GM13976 (cell line): ENCODE measurements around the gene ERMP1.

ENCODE experiments used
- DNase-seq: peaks from one replicate; pipeline ENCODE4 v3.0.0; 2012; ENCODE audit warnings: low spot score
- CTCF ChIP-seq: IDR thresholded peaks from 2 replicates; pipeline ENCODE4 v1.5.1; 2012; ENCODE audit warnings: borderline replicate concordance, mild to moderate bottlenecking; ENCODE audit not compliant: insufficient read depth; ENCODE audit errors: extremely low read depth, missing control alignments, control extremely low read depth
- in situ Hi-C: fragments of 300-500 bp; cut with MboI; formaldehyde crosslinking; loops from one replicate; pipeline ENCODE4 v1.12.0; 2022; ENCODE audit warnings: low sequenced_read_pairs, mixed read lengths, inconsistent platforms; ENCODE audit not compliant: unreplicated experiment

Gene ERMP1

DNA sequence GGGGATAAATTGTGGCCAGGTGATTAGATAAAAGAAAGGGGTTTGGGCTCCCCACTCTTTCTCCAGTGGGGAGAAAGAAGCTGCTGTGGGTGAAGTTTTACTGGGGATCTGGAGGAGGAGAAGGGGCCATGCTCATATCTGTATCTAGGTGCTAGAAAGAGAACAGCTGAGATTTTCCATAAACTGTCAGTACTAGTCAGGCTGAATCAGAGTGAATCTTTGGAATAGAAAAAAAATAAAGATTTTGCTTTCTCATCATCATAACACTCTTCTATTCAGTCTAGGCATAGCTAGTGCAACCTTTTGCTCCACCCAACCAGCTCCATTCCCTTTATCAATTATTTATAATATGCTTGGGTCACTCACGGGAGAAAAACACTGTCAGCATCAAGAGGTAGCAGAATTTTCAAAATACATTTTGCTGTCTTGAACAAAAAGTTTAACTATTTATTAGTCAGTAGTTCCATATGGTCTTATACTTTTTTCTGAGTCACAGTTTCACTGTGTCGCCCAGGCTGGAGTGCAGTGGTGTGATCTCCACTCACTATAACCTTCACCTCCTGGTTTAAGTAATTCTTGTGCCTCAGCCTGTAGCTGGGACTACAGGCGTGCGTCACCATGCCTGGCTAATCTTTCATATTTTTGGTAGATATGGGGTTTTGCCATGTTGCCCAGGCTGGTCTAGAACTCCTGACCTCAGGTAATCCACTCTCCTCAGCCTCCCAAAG is 21.3 kb upstream of the ERMP1 start:
- DNase-seq, result no peak
- in situ Hi-C loops, result no loop called here
- no peak for TF ChIP-seq CTCF

DNA sequence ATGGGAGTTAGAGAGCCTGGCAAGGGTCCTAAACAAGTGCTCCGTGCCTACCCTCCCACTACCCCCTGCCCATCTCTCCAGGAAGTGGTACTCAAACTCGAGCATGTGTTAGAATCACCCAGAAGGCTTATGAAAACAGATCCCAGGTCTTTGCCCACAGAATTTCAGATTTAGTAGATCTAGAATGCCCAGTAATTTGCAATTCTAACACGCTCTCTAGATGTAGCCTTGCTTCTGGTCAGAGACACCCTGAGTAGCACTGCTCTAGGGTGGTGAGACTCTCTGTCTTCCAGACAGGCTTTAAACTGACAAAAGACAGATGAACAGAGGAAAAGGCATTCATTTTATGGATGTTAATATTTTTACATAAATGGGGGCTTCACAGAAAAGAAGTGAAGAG is 20.7 kb upstream of the ERMP1 start:
- DNase-seq, result no peak
- in situ Hi-C loops, result no loop called here
- TF ChIP-seq CTCF, result no peak

- no peak for DNase-seq
- in situ Hi-C loops, result no loop called here
- TF ChIP-seq CTCF, result no peak
These were observed 20.1 kb upstream of the ERMP1 start for GRCh38 chr9:5852987-5853386.

DNA sequence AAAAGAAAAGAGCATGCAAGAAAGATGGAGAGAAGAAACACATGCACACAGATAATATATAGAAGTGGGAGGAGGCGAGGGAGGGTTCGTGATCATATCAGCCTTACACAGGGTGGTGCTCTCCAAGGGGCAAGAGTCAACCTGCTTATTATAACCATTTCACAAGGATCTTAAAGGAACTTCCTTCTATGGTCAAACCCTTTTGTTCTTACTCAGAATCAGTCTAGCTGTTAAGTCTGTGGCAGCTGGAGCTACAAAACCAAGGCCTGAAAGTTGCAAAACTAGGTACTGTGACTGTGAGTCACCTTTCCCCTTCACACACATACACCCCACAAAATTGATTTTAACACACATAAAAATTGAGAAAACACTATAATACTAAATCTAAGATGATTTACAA is 18.5 kb upstream of the ERMP1 start:
- in situ Hi-C loops, result no loop called here
- no peak for TF ChIP-seq CTCF
- DNase-seq, result peak; percentile 73

- in situ Hi-C loops, result no loop called here
- no peak for TF ChIP-seq CTCF
- DNase-seq, result no peak
These were observed 17.8 kb upstream of the ERMP1 start for GRCh38 chr9:5850724-5851122.

DNA sequence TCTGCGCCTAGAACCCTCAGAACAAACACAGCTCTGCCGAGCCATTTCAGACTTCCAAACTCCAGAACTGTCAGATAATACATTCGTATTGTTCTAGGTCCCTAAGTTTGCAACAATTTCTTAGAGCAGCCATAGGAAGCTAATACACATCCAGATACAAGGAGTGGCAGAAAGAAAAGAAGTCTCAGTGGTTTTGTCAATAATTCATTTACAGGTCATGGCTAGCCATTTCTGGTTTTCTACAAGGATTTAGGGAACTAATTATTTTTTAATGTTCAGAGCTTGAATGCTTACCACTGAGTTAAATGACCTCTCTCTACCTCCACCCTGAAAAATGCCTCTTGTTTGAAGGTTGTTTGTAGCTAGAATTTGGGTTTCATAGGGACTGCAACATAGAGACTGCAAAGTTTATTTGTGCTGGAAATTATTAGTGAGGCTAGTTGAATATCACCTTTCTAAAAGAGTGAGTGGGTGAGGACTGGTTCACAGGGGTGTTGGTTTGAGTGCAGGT is 15.5 kb upstream of the ERMP1 start:
- no peak for DNase-seq
- TF ChIP-seq CTCF, result no peak
- in situ Hi-C loops, result no loop called here
